Activated CD4-positive, alpha-beta T cell treated with anti-CD3 and anti-CD28 coated beads, Interleukin-2, amount 50 U/mL, for 16 hours (primary cell): ENCODE data around the gene GNB5.

Experiments
- DNase-seq: peaks from one replicate; pipeline ENCODE4 v3.0.0-alpha.2; 2020

Gene GNB5

DNA sequence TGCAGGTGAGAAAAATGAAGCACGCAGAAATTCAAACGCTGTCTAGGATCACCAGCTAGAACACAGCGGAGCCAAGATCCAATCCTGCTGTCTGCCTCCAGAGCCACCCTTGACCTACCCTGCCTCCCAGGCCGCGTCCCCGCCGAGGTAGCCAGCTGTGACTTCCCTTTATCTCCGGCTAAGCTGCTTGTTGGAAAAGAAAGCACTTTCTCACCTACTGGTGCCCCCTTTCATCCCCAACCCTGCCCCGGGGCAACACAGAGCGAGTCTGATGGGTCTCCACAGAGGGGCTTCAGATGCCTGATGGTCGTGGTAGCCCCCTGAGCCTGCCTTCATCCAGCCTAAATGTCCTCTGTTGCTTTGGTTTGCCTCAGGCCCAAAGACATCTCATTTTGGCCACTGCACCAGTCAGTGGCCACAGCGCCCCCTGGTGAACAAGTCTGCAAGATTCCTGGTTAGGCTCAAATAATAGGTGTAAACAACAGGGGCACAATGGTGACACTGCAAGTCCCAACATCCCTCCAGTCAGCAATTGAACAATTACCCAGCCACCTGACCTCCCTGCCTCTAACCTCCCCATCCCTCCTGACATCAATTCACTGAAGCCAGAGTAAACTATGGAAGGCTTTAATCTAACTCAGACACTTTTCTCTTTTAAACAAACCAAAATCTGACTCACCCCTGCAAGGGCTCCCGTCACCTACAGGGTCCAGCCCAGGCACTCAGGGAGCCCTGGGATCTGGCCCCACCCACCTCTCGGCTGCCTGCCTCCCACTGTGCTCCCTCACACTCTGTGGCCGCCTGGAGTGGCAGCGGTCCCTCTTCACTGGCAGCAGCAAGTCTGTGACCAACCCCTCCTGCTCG is 51.4 kb downstream of the GNB5 start:
- peak; percentile 75 for DNase-seq

DNA sequence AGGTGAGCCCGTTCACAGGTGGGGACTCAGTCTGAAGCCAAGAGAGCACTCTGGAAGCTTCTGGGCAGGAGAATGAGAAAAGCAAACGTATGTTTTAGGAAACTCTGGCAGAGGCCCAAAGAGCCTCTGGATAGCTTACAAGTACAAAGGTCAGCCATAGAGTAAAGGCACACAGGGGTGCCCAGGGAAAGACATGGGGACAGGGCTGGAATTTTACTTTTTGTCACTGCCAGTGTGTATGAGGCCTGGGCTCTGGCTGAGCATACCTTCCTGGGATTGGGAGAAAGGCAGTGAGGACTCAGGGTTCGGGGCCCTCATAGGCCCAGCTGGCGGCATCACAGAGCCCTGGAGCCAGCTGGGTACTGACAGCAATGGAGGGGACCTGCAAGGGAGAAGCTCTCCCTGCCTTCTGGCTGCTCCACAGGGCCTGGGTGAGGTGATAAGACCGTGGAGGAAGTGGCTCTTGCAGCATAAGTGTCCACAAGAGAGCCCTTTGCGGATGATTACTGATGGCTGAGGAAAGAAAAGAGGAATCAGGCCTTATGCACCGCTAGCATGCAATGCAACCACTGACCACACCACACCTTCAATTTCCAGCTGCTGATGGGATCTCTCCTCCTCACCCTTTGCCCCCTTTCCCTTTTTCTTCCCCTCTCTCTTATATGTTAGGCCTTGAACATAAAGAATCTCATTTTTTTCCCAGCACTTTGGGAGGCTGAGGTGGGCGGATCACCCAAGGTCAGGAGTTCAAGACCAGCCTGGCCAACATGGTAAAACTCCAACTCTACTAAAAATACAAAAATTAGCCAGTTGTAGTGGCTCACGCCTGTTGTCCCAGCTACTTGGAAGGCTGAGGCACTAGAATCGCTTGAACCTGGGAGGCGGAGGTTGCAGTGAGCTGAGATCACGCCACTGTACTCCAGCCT is 53.5 kb downstream of the GNB5 start:
- no peak for DNase-seq

DNA sequence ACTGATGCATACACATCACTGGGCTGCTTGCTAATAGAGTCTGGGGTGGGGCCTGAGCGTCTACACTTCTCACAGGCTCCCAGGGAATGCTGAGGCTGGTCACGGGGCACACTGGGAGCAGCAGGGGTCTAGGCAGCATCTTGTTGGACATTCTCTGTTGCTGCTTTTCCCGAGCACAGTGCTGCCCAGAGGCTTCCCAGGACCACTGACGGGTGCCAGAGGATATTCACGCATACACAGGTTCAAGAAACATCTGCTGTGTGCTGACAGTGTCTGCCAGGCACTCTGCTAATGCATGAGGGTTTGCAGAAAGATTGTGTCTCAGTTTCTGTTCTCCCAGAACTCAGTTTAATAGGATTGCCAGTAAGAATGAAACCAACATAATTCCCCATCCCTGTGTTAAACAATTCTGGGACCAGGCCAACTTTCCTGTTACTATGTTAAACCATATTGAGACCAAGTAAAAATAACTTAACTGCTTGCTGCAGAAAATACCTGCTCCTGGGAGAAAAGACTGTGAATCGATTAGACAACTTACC is 54.7 kb downstream of the GNB5 start:
- no peak for DNase-seq

DNA sequence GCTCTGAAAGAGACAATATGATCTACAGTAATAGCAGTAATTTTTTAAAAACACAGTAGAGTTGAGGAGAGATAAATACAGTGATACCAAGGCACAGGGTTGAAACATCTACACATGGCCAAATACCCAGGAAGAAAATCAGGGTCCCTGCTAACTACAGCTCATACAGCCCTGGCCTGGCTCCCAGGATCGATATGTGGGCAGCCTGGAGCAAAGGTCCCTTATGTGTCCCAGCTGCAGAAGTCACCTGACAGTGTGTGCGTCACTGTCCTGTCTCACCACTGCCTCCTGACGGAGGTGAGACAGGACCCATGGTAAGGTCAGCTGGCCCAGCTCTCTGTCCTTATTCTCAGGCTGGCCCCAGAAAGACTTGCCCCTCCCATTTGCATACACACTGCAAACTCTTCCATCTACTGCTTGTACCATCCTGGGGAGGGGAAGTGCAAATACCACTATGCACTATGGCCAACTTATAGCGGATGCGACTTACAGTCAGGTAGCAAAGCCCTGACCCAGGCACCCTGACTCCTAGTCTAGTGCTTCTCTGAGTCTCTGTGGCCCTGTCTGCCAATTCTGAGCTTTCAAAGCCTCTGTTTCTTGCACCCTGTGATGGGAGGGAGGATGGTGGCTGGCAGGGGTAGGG is 56.6 kb downstream of the GNB5 start:
- DNase-seq, result no peak

DNA sequence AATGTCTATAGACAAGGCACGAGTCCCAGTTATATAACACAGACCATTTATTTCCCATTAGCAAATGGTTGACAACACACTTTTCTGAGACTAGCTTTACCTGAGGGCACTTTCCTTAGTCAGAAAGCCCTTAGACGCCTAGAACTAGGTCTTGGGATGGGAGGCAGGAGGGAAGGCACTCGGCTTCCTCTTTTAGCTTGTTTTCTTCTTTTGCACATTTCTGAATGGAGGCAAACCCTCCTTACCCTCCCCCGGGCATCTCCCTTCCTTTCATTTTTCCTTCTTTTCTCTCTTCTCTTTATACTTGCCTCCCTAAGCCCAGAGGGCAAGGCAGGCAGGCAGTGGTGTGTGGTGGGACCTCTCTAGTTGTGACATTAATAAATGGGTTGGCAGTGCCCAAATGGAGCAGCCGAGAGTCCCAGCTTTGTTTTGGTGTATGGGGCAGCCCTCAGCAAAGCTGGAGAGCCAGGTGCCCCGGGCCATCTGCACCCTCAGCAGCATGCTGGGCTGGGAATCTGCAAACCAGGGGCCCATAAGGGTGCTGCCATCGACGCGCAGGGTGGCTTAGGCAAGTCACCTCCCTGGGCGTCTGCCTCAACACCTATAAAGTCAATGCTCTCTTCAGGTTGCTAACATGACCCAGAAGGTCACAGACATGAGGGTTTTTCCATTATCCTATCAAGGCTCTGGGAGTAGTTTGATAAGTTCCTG is 57.5 kb downstream of the GNB5 start:
- no peak for DNase-seq

DNA sequence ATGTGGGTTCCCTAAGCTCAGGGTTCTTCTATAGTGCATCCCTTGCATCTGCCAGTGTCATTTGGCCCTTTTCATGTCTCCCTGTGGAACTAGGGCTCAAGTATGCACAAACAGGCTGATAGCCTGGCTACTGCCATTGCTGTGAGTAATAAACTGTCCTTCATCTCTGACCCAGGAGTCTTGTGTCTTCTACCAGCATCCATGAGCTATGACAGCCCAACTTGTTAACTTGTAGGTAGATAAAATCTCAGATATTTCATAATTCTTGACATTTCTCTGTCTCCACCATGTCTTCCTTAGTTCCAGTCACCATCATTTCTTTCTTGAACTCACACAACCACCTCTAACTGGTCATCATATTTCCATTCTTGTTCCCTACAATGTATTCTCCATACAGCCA is 59.1 kb downstream of the GNB5 start:
- DNase-seq, result no peak

DNA sequence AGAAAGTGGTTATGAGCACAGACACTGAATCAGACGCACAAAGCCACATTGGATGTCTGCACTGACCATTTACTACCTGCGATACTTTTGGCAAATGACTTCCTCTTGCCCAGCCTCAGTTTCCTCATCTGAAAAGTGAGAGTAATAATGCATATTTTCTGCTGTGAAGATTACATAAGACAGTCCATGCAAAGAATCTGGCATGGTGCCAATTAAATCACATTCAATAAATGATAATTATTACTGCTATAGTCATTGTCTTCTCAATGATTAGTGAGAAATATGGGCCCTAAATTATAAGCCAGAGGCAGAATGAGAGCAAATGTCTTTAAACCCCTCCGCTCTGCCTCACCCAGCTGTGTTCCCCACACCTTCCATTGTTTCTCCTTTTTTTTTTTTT is 62.6 kb downstream of the GNB5 start:
- no peak for DNase-seq

DNA sequence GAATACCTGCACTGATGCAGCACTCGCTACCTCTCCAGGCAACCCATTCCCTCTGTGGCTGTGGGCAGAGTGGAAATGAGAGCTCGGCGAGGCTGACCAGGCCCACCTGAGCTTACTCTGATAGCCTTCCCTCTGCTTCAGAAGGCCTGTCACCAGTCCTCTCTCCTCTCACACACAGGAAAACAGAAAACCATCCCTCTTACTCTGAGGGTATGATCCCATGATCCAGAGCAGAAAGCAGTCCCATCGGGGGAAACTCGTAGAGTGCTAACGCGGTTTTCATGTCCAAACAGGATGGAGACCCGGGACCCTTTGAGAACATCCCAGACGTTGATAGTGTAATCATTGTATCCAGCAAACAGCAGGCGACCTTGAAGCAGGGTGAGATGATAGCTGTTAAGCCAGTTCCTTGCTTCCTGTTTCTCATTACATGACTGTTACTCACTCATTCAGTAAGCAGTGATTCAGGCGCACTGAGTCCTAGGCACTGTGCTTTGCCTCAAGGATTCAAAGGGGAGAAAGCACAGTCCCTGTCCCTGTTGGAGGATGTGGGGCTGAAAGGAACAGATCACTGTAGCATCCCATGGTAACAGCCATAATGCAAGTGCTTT is 66.8 kb downstream of the GNB5 start:
- peak; percentile 70 for DNase-seq

DNA sequence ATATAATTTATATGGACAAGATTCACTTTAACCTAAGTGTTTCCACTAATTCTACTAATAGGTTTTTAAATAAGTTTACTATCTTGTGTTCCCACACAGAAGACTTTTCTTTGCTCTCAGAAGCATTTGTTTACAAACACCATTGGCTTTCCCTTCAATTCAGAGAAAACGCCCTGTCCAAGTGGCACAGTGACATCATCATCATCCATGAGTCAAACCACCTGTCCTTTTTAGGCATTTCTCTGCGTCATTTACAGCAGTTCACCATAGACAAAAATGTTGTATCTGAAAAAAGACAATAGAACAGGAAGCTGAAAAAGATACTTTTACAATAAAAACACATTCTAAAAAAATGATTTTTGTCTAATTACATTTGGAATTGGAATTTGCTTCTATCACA is 69.3 kb downstream of the GNB5 start:
- no peak for DNase-seq

DNA sequence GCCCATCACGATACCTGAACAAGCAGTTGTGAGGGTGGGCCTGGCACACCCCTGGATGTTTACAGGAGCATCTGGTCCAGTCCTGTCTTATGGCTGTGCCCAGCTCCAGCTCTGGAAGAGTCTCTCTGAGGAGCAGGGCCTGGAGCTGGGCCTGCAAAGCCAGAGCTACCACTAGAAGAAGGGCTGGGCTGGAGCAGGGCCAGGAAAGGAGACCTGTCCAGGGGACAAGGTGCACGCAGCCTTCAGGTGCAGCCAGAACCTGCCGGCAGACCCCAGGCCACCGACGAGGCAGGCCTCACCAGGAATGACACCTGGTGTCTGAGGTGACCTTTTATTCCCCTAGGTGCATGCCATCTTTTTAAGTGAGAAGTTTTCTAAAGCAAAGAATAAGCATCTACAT is 70.2 kb downstream of the GNB5 start:
- no peak for DNase-seq

DNA sequence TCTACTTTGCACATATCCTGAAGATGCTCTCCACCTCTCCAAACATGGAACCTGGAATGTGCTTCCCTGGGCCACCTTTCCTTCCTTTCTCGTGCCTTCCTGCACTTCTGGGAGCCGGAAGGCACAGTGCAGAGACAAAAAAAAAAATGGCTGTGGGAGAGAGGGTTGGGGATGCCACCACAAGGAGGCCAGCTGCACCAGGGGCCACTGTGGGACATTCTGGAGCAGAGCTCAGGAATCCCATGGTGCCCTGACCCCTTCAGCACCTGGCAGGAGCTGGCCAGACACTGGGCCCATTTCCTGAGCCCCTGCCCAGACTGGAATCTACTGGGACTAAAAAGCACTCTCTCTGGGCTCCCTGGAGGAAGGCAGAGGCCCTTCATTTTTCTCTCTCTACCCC is 70.7 kb downstream of the GNB5 start:
- no peak for DNase-seq

DNA sequence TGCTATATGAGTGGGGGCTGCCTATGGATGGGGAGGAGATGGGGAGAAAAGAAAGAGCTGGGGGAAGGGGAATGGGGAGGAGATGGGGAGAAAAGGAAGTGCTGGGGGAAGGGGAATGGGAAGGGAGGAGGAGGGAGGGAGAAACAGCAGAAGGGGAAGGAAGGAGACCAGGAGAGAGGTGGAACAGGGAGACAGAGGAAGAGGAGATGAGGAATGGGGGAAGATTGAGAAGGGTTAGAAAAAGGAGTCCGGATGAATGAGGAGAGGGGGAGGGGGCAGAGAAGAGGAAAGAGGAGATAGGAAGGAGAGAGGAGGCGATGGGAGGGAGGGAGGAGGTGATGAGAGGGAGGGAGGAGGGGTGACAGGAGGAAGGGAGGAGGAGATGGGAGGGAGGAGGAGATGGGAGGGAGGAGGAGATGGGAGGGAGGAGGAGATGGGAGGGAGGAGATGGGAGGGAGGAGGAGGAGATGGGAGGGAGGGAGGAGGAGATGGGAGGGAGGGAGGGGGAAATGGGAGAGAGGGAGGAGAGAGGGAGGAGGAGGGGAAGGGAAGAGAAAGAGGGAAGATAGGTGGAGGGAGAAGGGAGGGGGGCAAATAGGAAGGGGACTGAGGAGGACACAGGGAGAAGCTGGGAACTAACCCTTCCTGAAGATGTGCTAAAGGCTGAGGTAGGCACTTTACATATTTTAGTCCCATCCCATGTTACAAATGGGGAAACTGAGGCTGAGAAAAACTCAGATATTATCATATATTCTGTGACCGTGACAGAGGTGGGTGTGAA is 72.0 kb downstream of the GNB5 start:
- DNase-seq, result no peak

DNA sequence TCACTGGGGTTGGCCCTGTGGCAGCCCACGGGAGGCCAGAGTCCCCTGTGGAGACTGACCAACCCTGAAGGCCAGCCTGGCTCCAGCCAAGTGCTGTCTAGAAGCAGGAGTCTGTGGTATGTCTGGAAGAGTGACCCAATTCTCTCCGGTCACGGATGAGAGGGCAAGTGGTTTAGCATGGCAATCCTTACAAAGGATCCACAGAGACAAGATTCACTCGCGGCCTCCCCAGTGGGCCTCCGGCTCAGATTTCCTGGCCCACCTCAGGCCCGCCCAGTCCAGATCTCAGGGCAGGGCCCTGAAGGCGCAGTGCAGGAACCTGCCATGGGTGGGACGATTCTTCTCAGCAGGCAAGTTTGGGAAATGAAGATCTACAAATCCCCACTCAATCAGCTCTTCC is 73.6 kb downstream of the GNB5 start:
- no peak for DNase-seq

DNA sequence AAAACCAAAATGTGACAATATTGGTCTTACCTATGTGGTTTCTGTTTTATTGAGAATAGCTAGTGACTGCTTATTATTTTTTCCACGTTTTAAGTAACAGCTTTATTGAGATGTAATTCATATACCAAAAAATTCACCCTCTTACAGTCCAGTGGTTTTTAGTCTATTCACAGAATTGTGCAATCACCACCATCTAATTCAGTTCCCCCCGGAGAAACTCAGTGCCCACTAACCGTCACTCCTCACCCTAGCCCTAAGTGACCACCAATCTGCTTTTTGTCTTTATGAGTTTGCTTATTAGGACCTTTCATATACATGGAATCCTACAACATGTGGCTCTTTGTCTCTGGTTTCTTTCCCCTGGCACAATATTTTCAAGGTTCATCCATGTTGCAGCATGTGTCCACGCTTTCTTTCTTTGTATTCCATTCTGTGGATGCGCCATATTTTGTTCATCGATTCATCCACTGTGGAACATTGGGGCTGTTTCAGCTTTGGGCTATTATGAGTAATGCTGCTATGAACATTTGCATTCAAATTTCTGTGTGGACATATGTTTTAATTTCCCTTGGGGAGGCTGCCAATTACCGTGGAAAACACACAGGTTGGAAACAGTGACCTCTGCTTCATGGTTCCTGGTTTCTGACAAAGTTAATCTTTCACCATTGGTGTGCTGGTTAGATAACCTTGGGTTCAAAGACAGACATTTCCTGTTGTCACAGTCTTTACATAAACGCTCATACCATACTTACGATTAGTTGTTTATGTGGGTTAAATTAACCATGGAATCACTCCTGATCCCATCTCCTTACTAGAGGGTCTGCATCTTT is 75.4 kb downstream of the GNB5 start:
- no peak for DNase-seq

DNA sequence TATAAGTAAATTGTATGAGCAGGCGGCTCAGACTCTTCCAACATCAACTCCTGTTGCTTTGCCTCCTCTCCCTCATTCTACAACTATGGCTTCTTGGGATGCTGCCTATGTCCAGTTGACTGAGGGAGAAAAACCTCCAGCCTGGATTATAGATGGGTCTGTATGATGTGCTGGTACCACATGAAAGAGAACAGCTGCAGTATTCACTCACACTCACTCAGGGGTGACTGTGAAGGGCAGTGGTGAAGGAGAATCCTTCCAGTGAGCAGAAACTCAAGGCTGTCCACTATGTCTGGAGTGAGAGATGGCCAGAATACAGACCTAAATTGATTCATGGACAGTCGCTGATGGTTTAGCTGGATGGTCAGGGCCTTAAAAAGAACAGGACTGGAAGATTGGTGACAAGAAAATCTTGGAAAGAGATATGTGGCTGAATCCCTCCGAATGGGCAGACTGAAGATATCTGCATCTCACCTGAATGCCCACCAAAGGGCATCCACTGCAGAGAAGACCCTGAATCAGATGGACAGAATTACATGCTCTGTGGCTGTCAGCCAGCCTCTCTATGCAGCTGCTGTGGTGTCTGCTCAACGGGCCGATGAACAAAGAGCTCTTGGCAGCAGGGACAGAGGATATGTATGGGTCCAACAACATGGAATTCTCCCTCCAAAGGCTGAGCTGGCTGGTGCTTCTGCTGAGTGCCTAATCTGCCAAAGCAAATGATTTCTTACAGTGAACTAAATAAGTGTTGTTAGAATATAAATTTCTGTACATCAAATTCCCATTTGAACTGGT is 76.7 kb downstream of the GNB5 start:
- DNase-seq, result no peak

DNA sequence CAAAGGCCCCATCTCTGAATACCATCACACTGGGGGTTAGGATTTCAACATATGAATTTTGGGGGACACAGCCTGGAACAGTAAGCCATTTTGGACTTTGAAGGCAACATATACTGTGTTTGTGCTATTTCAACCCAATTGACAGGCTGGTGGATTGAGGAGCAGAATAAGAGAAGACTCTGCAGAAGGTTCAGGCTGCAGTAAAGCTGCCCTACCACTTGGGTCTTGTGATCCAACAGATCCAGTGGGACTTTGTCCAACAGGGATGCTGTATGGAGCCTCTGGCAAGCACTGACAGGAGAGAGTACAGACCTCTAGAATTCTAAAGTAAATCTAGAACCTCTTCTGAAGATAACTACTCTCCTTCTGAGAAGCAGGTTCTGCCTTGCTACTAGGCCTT is 77.5 kb downstream of the GNB5 start:
- no peak for DNase-seq

DNA sequence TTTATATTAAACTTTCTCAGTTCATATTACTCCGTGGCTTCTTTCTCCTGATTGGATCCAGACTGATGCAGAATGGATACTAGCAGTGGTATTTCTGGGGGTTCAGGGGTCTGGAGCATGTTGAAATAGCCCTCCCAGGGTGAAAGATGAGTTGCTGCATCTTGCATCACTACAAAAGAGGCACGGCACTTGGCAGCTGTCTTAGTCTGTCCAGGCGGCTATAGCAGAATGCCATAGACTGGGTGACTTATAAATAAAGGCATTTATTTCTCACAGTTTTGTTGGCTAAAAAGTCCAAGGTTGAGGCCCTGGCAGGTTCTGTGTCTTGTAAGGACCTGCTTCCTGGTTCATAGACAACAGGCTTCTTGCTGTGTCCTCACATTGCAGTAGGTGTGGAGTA is 78.0 kb downstream of the GNB5 start:
- no peak for DNase-seq

DNA sequence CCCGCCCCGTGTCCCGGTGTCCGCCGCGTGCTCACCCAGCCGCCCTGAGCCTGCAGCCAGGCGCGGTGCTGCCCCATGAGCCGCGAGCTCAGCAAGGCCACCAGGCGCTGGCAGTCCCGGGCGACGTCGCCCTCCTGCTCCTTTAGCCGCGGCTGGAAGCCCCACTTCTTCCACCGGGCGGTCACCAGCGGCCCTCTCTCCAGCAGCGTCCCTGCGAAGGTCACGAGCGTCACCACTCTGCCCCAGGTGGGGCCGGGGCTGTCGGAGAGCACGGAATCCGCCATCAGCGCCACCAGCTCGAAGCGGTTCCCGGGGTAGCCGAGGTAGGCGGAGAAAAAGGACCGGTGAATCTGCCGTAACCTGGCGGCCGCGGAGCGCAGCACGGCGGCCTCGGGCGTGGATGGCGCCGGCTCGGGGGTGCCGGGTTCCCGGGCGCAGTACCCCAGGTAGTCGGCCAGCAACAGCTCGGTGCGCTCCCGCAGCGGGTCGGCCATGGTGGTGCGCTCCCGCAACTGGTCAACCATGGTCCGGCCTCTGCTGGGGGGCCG is 78.9 kb downstream of the GNB5 start:
- DNase-seq, result peak; percentile 34

DNA sequence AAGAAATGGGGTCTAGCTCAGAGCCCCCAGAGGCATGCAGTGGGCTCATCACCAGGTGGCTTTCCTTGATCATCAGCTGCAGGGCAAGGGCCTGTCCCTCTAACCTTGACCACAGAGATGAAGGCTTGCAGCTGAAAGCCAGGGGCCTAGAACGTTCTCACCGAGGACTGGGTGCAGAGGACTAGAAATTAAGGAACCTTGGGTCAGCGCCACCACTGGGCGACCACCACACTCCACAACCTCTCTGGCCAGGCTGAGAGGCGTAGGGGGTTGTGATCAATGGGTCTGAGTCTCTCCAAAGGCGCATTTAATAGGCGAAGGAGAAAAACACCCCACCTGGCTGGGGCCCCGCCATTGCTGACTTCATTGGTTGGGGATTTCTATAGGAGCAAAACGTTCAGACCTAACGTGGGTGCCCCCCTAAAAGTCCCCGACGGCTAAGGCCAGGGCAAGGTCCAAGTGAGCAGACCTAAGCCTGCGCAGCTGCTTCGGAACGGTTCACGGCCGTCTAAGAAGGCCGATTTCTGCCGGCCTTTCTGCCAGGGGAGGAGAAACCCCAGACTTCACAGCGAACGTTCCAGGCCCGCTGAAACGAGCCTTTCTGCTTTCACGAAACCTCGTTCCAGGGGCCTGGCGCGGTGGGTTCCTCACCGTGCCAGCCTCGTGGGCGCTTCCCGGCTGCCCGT is 79.5 kb downstream of the GNB5 start:
- no peak for DNase-seq
